Esophagus squamous epithelium (tissue), 5 donors: Measurements from ENCODE around the gene YTHDF2. TPM values are rescaled to one million over a fixed set of nuclear protein-coding genes. Genes with fewer than 3 reads are reported as not detected.
"Not testable (repeated sequence)": the region's sequence is repeated elsewhere in the genome, so short reads cannot be mapped to it uniquely, and the experiment has no call there.

ENCODE experiments used
- DNase-seq: peaks from one replicate; lab custom pipeline; 2025; lab: John Stamatoyannopoulos, UW
- H3K27ac ChIP-seq, 4 donors: fragments of 200-600 bp; sonication (generic); one replicate each; pipeline ENCODE4 v1.5.1; 2016 to 2019; ENCODE audit warnings: mild to moderate bottlenecking in 1 of 4
- H3K27me3 ChIP-seq, 4 donors: fragments of 200-600 bp; sonication (generic); 1 replicate in 3 of 4; 2 replicates in 1 of 4; pipeline versions ENCODE4 v1.5.1 to v1.6.0; 2017 to 2021; ENCODE audit warnings: antibody characterized with exemption in 1 of 4
- H3K36me3 ChIP-seq, 3 donors: fragments of 200-600 bp; sonication (generic); one replicate each; pipeline ENCODE4 v1.5.1; 2016 to 2019
- H3K4me1 ChIP-seq, 3 donors: fragments of 200-600 bp; sonication (generic); one replicate each; pipeline ENCODE4 v1.5.1; 2017 to 2019
- H3K4me3 ChIP-seq, 4 donors: fragments of 200-600 bp; sonication (generic); 1 replicate in 3 of 4; 2 replicates in 1 of 4; pipeline ENCODE4 v1.5.1; 2016 to 2019; ENCODE audit warnings: mild to moderate bottlenecking in 2 of 4, moderate library complexity in 1 of 4
- H3K9me3 ChIP-seq, 3 donors: fragments of 200-600 bp; sonication (generic); one replicate each; pipeline ENCODE4 v1.5.1; 2016 to 2019
- POLR2A ChIP-seq, 4 donors: fragments of 450-650 bp; IDR thresholded peaks; one replicate each; pipeline ENCODE4 v1.6.1; 2017; ENCODE audit warnings: antibody characterized with exemption in 4 of 4, mild to moderate bottlenecking in 4 of 4, moderate library complexity in 3 of 4
- WGBS, 2 donors: methylation state at CpG; one replicate each; pipeline ENCODE4 v1.1.5; 2018; 5-methylcytosine and 5-hydroxymethylcytosine counted together
- intact Hi-C: fragments of 100-400 bp; cut with DNase I; formaldehyde crosslinking; loops from one replicate; pipeline ENCODE4 v1.15.0; 2022
- total RNA-seq, 4 donors: library from RNA; depleted of rRNA; stranded (reverse); fragments of >200 nt; gene quantifications; one replicate each; pipeline ENCODE4 v1.1.0, GENCODE V29; 2016
- TF ChIP-seq, protein P1 (sequence below), 6 experiments: fragments of 450-650 bp in 4 of 6; fragments of 200-600 bp in 2 of 6; sonication (generic) in 2 of 6; IDR thresholded peaks; one replicate each; pipeline ENCODE4 v1.5.1; 2016 to 2019; ENCODE audit warnings: antibody characterized with exemption in 6 of 6, mild to moderate bottlenecking in 4 of 6, moderate library complexity in 4 of 6
- donor health status: DM: yes; HTN: yes; CAD: no.

YTHDF2 gene
- total RNA-seq, result 10 to 100 TPM; 55.0 to 66.2 (median 60.7) TPM

DNA sequence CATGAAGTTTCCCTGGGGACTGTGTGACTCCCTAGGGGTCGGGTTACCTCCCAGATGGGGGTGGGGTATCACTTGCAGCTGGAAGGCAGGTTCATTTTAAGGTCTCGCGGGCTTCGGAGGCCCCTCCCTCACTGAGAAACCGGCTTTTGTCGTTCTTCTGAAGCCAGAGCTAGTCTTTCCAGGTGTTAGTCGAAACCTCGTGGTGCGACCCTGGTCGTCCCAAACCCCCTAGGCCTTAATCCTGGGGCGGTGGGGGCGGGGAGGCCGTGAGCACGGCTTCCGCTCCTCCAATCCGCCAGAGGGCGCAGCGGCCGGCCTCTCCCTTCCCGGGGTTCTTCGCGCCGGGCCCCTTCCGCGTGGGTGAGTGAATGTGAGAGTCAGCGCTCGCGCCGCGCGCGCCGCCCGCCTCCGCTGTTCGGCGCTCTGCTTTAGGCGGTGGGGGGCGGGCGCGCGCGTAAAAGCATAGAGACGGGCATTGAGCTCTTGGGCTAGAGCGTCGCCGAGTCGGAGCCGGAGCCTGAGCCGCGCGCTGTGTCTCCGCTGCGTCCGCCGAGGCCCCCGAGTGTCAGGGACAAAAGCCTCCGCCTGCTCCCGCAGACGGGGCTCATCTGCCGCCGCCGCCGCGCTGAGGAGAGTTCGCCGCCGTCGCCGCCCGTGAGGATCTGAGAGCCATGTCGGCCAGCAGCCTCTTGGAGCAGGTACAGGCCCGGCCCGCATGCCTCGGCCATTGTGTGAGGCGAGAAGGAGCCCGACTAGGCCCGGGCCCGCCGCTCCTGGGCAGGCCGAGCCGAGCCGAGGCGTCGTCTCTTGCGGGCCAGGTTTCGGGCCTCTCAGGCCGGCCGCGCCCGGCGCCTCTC, at the start of gene YTHDF2:
Gene YTHDF2 (plus strand): TSS at position 491 of the 857 bp plus-strand sequence. CDS start 181 bp downstream, at position 672.
- DNase-seq, result peak; percentile 90
- Histone ChIP-seq H3K9me3 (no peaks in the 10 kb centered on the region), H3K36me3 (peaks cover 0 to 34% (median 7%) of the 10 kb centered on the region in 3 donors), H3K27me3 (no peaks in the 10 kb centered on the region), H3K4me3 (peak within 1 kb of the TSS; percentile 69 to 92 (median 74)), H3K4me1 (peaks cover 28 to 49% (median 30%) of the 10 kb centered on the region in 3 donors), H3K27ac (peak within 1 kb of the TSS; percentile 92 to 99 (median 95))
- peak in 3 of 4 donors; percentile 51 to 96 (median 95) for TF ChIP-seq POLR2A (IDR thresholded peaks at IDR 0.05)
- TF ChIP-seq, protein P1, sequence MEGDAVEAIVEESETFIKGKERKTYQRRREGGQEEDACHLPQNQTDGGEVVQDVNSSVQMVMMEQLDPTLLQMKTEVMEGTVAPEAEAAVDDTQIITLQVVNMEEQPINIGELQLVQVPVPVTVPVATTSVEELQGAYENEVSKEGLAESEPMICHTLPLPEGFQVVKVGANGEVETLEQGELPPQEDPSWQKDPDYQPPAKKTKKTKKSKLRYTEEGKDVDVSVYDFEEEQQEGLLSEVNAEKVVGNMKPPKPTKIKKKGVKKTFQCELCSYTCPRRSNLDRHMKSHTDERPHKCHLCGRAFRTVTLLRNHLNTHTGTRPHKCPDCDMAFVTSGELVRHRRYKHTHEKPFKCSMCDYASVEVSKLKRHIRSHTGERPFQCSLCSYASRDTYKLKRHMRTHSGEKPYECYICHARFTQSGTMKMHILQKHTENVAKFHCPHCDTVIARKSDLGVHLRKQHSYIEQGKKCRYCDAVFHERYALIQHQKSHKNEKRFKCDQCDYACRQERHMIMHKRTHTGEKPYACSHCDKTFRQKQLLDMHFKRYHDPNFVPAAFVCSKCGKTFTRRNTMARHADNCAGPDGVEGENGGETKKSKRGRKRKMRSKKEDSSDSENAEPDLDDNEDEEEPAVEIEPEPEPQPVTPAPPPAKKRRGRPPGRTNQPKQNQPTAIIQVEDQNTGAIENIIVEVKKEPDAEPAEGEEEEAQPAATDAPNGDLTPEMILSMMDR (IDR thresholded peaks at IDR 0.05), result peak; percentile 88 to 98 (median 94)
- intact Hi-C loops, result loop anchor here (10.0 kb wide), 1 partner anchor 72 kb away; the partner anchor contains the start of gene GMEB1
- 0 to 1% methylated on average over 14 to 25 of the region's 92 CpGs for WGBS, 2 donors

GRCh38 chr1:28691627-28692026, 45.1 kb upstream of the YTHDF2 start:
- H3K27ac ChIP-seq, intact Hi-C loops, DNase-seq: not testable (repeated sequence)

DNA sequence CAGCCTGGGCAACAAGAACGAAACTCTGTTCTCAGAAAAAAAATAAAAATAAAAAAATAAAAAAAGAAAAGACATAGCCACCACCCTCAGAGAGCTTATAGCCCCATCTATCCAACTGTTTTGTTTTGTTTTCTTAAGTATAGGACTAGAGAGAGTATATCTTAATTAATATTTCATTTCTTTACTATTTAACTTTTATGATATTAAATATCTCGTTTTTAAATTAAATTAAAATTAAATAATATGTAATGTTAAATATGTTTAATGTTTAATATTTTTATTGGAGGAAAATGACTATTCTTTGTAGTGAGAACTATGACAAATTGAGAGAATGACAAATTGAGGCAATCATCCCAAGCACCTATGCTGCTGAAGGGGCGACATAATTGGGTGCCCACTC, 33.1 kb upstream of the YTHDF2 start:
- Histone ChIP-seq H3K4me1 (no peaks in the 10 kb centered on the region), H3K27ac (no peak overlapping the region), H3K36me3 (peaks cover 6 to 99% (median 28%) of the 10 kb centered on the region in 3 donors), H3K9me3 (no peaks in the 10 kb centered on the region), H3K4me3 (no peak overlapping the region), H3K27me3 (no peaks in the 10 kb centered on the region)
- intact Hi-C loops, result no loop called here
- no peak for DNase-seq
- TF ChIP-seq, protein P1 (IDR thresholded peaks at IDR 0.05), result no peak
- TF ChIP-seq POLR2A (IDR thresholded peaks at IDR 0.05), result no peak
- WGBS, 2 donors, result 85 to 87% methylated on average over 3 of the region's 3 CpGs

More at GRCh38 chr1:28691627-28692026, 45.1 kb upstream of the YTHDF2 start:
- not testable (repeated sequence) for H3K27me3 ChIP-seq, H3K4me1 ChIP-seq, H3K4me3 ChIP-seq, H3K9me3 ChIP-seq
- WGBS, 2 donors, result 81 to 100% methylated on average over 1 of the region's 1 CpG
- H3K36me3 ChIP-seq, result peaks cover 2 to 78% (median 3%) of the 10 kb centered on the region in 3 donors

- peaks cover 0 to 8% (median 0%) of the 10 kb centered on the region in 3 donors for H3K4me1 ChIP-seq
- TF ChIP-seq, protein P1 (IDR thresholded peaks at IDR 0.05), result no peak
- no peak for TF ChIP-seq POLR2A (IDR thresholded peaks at IDR 0.05)
- no peaks in the 10 kb centered on the region for H3K9me3 ChIP-seq
- WGBS, 2 donors, result 94 to 100% methylated on average over 2 of the region's 2 CpGs
- no peak overlapping the region for H3K4me3 ChIP-seq
- H3K27me3 ChIP-seq, result no peaks in the 10 kb centered on the region
- intact Hi-C loops, result no loop called here
- peaks cover 3 to 49% (median 10%) of the 10 kb centered on the region in 3 donors for H3K36me3 ChIP-seq
- H3K27ac ChIP-seq, result no peak overlapping the region
- no peak for DNase-seq
These were observed 20.4 kb upstream of the YTHDF2 start for GRCh38 chr1:28716336-28716735.

DNA sequence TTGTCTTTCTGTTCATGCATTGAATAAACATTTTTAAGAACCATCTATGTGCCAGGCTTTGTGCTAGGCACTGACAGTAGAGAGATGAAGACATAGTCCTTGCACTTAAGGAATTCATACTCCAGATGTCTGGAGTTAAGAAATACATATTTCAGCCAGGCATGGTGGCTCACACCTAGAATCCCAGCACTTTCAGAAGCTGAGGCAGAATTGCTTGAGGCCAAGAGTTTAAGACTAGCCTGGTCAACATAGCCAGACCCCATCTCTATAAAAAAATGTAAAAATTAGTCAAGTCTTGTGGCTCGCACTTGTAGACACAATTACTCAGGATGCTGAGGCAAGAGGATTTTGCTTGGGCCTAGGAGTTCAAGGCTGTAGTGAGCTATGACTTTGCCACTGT, 18.6 kb upstream of the YTHDF2 start:
- peaks cover 0 to 32% (median 10%) of the 10 kb centered on the region in 3 donors for H3K36me3 ChIP-seq
- no peak for TF ChIP-seq POLR2A (IDR thresholded peaks at IDR 0.05)
- TF ChIP-seq, protein P1 (IDR thresholded peaks at IDR 0.05), result no peak
- no peak for DNase-seq
- H3K9me3 ChIP-seq, result no peaks in the 10 kb centered on the region
- no peaks in the 10 kb centered on the region for H3K27me3 ChIP-seq
- peaks cover 0 to 8% (median 0%) of the 10 kb centered on the region in 3 donors for H3K4me1 ChIP-seq
- 82 to 100% methylated on average over 1 of the region's 1 CpG for WGBS, 2 donors
- H3K4me3 ChIP-seq, result no peak overlapping the region
- H3K27ac ChIP-seq, result no peak overlapping the region
- intact Hi-C loops, result no loop called here
